ENCODE data around the gene OSGIN1. TPM values are rescaled to one million over a fixed set of nuclear protein-coding genes. Genes with fewer than 3 reads are reported as not detected.

OSGIN1 gene, protein sequence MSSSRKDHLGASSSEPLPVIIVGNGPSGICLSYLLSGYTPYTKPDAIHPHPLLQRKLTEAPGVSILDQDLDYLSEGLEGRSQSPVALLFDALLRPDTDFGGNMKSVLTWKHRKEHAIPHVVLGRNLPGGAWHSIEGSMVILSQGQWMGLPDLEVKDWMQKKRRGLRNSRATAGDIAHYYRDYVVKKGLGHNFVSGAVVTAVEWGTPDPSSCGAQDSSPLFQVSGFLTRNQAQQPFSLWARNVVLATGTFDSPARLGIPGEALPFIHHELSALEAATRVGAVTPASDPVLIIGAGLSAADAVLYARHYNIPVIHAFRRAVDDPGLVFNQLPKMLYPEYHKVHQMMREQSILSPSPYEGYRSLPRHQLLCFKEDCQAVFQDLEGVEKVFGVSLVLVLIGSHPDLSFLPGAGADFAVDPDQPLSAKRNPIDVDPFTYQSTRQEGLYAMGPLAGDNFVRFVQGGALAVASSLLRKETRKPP
- total RNA-seq = 0.82 TPM

DNA sequence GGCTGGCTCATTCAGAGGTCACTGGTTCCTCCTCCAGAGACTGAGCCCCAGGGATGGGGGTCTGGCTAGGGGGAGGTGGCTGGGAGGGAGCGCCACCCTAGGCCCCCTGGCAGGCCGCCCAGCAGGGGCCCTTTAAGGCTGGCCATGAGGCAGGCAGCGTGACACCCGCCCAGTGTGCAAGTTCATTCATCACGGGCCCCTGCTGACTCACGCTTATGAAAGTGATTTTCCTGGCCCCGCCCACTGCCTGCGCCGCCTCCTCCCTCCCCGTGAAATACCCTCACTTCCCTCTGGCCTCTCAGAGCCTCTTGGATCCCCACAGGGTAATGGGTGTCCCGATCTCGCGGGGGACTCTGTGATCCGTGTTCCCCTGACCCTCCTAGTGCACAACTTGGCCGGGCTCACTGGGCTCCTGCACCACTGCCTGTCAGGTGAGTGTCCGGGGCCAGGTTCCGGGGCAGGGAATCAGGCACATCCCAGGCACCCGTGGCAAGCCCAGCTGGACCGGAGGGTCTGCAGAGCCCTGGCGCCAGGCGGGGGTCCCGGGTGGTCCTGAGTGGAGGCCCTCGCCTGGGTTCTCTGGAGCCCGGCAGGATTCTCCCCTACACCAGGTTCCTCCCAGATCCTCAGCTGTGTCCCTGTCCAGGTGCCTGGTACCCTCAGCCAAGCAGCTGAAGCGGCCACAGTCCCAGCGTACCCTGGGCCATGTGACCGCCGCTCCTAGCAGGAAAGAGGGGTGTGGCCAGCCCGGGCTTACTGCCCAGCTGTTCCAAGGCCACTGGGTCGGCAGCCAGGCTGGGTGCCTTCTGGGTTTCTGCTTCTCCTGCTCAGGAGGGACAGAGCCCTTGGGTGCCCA, at the start of gene OSGIN1:
Gene OSGIN1, plus strand, starts transcription at position 301 of the 856 bp plus-strand sequence. CDS start 4,432 bp downstream, outside the sequence.

GRCh38 chr16:83967838-83968305, 14.8 kb downstream of the OSGIN1 start, which contains the start of gene NECAB2:
NECAB2 (plus strand) TSS chr16:83968244; CDS start chr16:83968649, 405 bp downstream.

Other genes with a start within 250 kb of the OSGIN1 start
- 107 TPM for gene HSBP1, start 145.3 kb upstream of the OSGIN1 start, total RNA-seq
- 6.4 TPM for gene MLYCD, start 54.1 kb upstream of the OSGIN1 start, total RNA-seq
- 0.82 TPM for gene NECAB2, start 15.0 kb downstream of the OSGIN1 start, total RNA-seq
- not detected for gene SLC38A8, start 89.6 kb downstream of the OSGIN1 start, total RNA-seq
- 102 TPM for gene MBTPS1, start 163.7 kb downstream of the OSGIN1 start, total RNA-seq
- gene HSDL1, start 191.9 kb downstream of the OSGIN1 start, total RNA-seq = 37.5 TPM
- 2.2 TPM for gene DNAAF1, start 192.1 kb downstream of the OSGIN1 start, total RNA-seq
- 59.0 TPM for gene TAF1C, start 233.8 kb downstream of the OSGIN1 start, total RNA-seq
- gene ADAD2, start 237.9 kb downstream of the OSGIN1 start, total RNA-seq = 0.18 TPM

All from metanephros (tissue), 1 donor.